Lung (tissue), 12 donors: ENCODE results near the gene KIF25. TPM values are rescaled to one million over a fixed set of nuclear protein-coding genes. Genes with fewer than 3 reads are reported as not detected.

ENCODE experiments used
- ATAC-seq: fragments of 200-7000 bp; cut with Tn5 transposase; one replicate; pipeline ENCODE4 v1.9.1; 2020; ENCODE audit warnings: moderate number of reproducible peaks; ENCODE audit not compliant: insufficient read depth, low FRiP score
- DNase-seq, 3 donors: peaks; one replicate each; pipeline ENCODE4 v3.0.0-alpha.2; 2013 to 2017
- H3K27ac ChIP-seq, 2 donors: one replicate each; pipeline ENCODE4 v1.5.1; 2013; ENCODE audit warnings: mild to moderate bottlenecking in 2 of 2, moderate library complexity in 2 of 2, control low read depth in 1 of 2, inconsistent platforms in 1 of 2, low read depth in 1 of 2, low read length in 1 of 2
- H3K27me3 ChIP-seq, 3 donors: one replicate each; pipeline ENCODE4 v1.5.1; 2013; ENCODE audit warnings: low read length in 2 of 3; ENCODE audit not compliant: control insufficient read depth in 3 of 3, insufficient read depth in 3 of 3
- H3K36me3 ChIP-seq, 4 donors: one replicate each; pipeline ENCODE4 v1.5.1; 2013; ENCODE audit warnings: low read length in 4 of 4, mild to moderate bottlenecking in 1 of 4, moderate library complexity in 1 of 4; ENCODE audit not compliant: control insufficient read depth in 4 of 4, insufficient read depth in 4 of 4
- H3K4me1 ChIP-seq, 5 donors: one replicate each; pipeline ENCODE4 v1.5.1; 2013; ENCODE audit warnings: low read length in 5 of 5, mild to moderate bottlenecking in 2 of 5, moderate library complexity in 1 of 5; ENCODE audit not compliant: control insufficient read depth in 5 of 5, insufficient read depth in 5 of 5
- H3K4me3 ChIP-seq: one replicate; pipeline ENCODE4 v1.5.1; 2013; ENCODE audit warnings: mild to moderate bottlenecking, control low read depth, moderate library complexity
- H3K9ac ChIP-seq, 2 donors: one replicate each; pipeline ENCODE4 v1.5.1; 2013; ENCODE audit warnings: low read length in 2 of 2, control low read depth in 1 of 2; ENCODE audit not compliant: insufficient read depth in 1 of 2
- H3K9me3 ChIP-seq, 4 donors: one replicate each; pipeline ENCODE4 v1.5.1; 2013; ENCODE audit warnings: low read length in 3 of 4, mild to moderate bottlenecking in 1 of 4, moderate library complexity in 1 of 4; ENCODE audit not compliant: control insufficient read depth in 4 of 4, insufficient read depth in 3 of 4
- WGBS, 2 donors: extraction: QIAGEN DNeasy Blood & Tissue Kit; methylation state at CpG; one replicate each; pipeline ENCODE4 v1.1.7; 2013; 5-methylcytosine and 5-hydroxymethylcytosine counted together
- polyA plus RNA-seq, 2 donors: library from polyadenylated mRNA; stranded (reverse); fragments of 200-250 nt; gene quantifications; one replicate each; pipeline ENCODE4 v1.2.1, GENCODE V29; 2013
- total RNA-seq, 2 donors: library from RNA; depleted of rRNA in 1 of 2; stranded (reverse); fragments of >200 nt in 1 of 2; gene quantifications; one replicate each; pipeline ENCODE4 v1.2.1, GENCODE V29; 2014 to 2021
- TF ChIP-seq, protein P1 (sequence below): IDR thresholded peaks from 2 replicates; pipeline ENCODE4 v1.5.1; 2012; ENCODE audit warnings: mild to moderate bottlenecking; ENCODE audit errors: control extremely low read depth, extremely low read depth
- donor health status: control.
- donor health status: control.
- donor health status: Bipolar disorder and iron deficiency.
- donor health status: healthy.
- donor health status: DM: yes; HTN: yes; CAD: no.

Gene KIF25
- total and polyA plus RNA-seq, 4 donors = 0.24 to 5.3 (median 0.53) TPM

DNA sequence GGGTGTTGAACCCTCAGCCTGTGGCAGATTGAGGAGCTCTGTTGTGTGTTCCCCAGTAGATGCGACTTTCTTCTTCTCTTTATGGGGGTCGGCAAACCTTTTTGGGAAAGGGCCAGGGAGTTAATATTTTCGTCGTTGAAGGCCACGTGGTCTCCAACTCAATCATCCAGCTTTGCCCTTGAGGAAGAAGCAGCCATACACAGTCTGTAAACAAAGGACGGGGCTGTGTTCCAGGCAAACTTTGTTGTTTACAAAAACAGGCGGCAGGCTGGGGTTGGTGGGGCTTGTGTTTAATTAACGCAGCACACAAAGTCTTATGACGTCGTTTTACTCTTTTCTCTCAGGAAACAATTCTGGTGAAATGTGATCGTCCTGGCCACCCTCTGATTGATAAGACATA, 20.2 kb downstream of the KIF25 start:
- DNase-seq (peak; percentile 86 to 96 (median 94)), ATAC-seq (no peak)
- TF ChIP-seq, protein P1, sequence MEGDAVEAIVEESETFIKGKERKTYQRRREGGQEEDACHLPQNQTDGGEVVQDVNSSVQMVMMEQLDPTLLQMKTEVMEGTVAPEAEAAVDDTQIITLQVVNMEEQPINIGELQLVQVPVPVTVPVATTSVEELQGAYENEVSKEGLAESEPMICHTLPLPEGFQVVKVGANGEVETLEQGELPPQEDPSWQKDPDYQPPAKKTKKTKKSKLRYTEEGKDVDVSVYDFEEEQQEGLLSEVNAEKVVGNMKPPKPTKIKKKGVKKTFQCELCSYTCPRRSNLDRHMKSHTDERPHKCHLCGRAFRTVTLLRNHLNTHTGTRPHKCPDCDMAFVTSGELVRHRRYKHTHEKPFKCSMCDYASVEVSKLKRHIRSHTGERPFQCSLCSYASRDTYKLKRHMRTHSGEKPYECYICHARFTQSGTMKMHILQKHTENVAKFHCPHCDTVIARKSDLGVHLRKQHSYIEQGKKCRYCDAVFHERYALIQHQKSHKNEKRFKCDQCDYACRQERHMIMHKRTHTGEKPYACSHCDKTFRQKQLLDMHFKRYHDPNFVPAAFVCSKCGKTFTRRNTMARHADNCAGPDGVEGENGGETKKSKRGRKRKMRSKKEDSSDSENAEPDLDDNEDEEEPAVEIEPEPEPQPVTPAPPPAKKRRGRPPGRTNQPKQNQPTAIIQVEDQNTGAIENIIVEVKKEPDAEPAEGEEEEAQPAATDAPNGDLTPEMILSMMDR = no peak
- Histone ChIP-seq H3K36me3 (no peaks in the 10 kb centered on the region), H3K27me3 (no peaks in the 10 kb centered on the region), H3K9ac (peak overlapping the region in 1 of 2 donors; percentile 59), H3K27ac (no peak overlapping the region), H3K4me1 (peaks cover 0 to 63% (median 4%) of the 10 kb centered on the region in 5 donors), H3K4me3 (no peak overlapping the region), H3K9me3 (peaks cover 0 to 4% (median 0%) of the 10 kb centered on the region in 4 donors)
- WGBS, 2 donors = 43 to 57% methylated on average over 11 of the region's 11 CpGs

- no peak for ATAC-seq
- H3K27me3 ChIP-seq = no peaks in the 10 kb centered on the region
- H3K9me3 ChIP-seq = no peaks in the 10 kb centered on the region
- no peaks in the 10 kb centered on the region for H3K36me3 ChIP-seq
- no peak overlapping the region for H3K27ac ChIP-seq
- WGBS, 2 donors = 89 to 93% methylated on average over 15 of the region's 15 CpGs
- TF ChIP-seq, protein P1 = no peak
- peaks cover 0 to 57% (median 4%) of the 10 kb centered on the region in 5 donors for H3K4me1 ChIP-seq
- H3K4me3 ChIP-seq = no peak overlapping the region
- no peak overlapping the region for H3K9ac ChIP-seq
- no peak for DNase-seq
Measured at GRCh38 chr6:168018664-168019063, 21.2 kb downstream of the KIF25 start.

GRCh38 chr6:168020242-168020641, 22.8 kb downstream of the KIF25 start:
- H3K4me3 ChIP-seq = no peak overlapping the region
- H3K4me1 ChIP-seq = peaks cover 0 to 52% (median 4%) of the 10 kb centered on the region in 5 donors
- 94 to 95% methylated on average over 8 of the region's 8 CpGs for WGBS, 2 donors
- no peak for ATAC-seq
- H3K9ac ChIP-seq = no peak overlapping the region
- no peak for DNase-seq
- TF ChIP-seq, protein P1 = no peak
- no peaks in the 10 kb centered on the region for H3K9me3 ChIP-seq
- no peaks in the 10 kb centered on the region for H3K36me3 ChIP-seq
- H3K27me3 ChIP-seq = no peaks in the 10 kb centered on the region
- no peak overlapping the region for H3K27ac ChIP-seq

GRCh38 chr6:168021581-168021980, 24.1 kb downstream of the KIF25 start:
- TF ChIP-seq, protein P1 = no peak
- no peak overlapping the region for H3K4me3 ChIP-seq
- H3K9ac ChIP-seq = no peak overlapping the region
- H3K36me3 ChIP-seq = no peaks in the 10 kb centered on the region
- H3K4me1 ChIP-seq = peaks cover 0 to 52% (median 0%) of the 10 kb centered on the region in 5 donors
- H3K9me3 ChIP-seq = no peaks in the 10 kb centered on the region
- 76 to 78% methylated on average over 5 of the region's 5 CpGs for WGBS, 2 donors
- H3K27me3 ChIP-seq = no peaks in the 10 kb centered on the region
- H3K27ac ChIP-seq = no peak overlapping the region
- ATAC-seq = no peak
- no peak for DNase-seq
